ENCODE results near the gene RIT1. TPM values are rescaled to one million over a fixed set of nuclear protein-coding genes. Genes with fewer than 3 reads are reported as not detected.

Gene RIT1
- total and polyA plus RNA-seq, 11 donors, result 8.1 to 33.3 (median 20.0) TPM

GRCh38 chr1:155909894-155910293, 1.3 kb downstream of the RIT1 start:
- intact Hi-C loops (cut with DNase I), result loop anchor here in 6 of 10 donors (2.0 to 10.0 kb wide), 5 partner anchors 48 to 405 kb away; partner anchors contain the start of genes GON4L (in 2 of the 6) and SYT11 (in 1 of the 6)
- WGBS, 4 donors, result 73 to 79% (median 77%) methylated on average over 4 of the region's 4 CpGs
- no peak for TF ChIP-seq POLR2A (IDR thresholded peaks at IDR 0.05)
- no peak for TF ChIP-seq CTCF (IDR thresholded peaks at IDR 0.05)
- DNase-seq (no peak), ATAC-seq (peak in 3 of 4 donors; percentile 13 to 39 (median 14))
- peak overlapping the region in 10 of 12 donors; percentile 87 to 95 (median 93) for H3K27ac ChIP-seq
- H3K27me3 ChIP-seq, result no peaks in the 10 kb centered on the region
- H3K9me3 ChIP-seq, result no peaks in the 10 kb centered on the region
- peaks cover 3 to 85% (median 81%) of the 10 kb centered on the region in 9 donors for H3K36me3 ChIP-seq
- H3K4me3 ChIP-seq, result peak overlapping the region in 8 of 12 donors; percentile 67 to 97 (median 83)
- peaks cover 0 to 22% (median 10%) of the 10 kb centered on the region in 12 donors for H3K4me1 ChIP-seq

GRCh38 chr1:155904261-155904660, 6.9 kb downstream of the RIT1 start:
- ATAC-seq, result no peak

GRCh38 chr1:155900161-155900560, 11.0 kb downstream of the RIT1 start:
- no peaks in the 10 kb centered on the region for H3K9me3 ChIP-seq
- H3K36me3 ChIP-seq, result peaks cover 6 to 99% (median 91%) of the 10 kb centered on the region in 9 donors
- TF ChIP-seq POLR2A (IDR thresholded peaks at IDR 0.05), result no peak
- TF ChIP-seq CTCF (IDR thresholded peaks at IDR 0.05), result no peak
- H3K27me3 ChIP-seq, result no peaks in the 10 kb centered on the region
- WGBS, 4 donors, result 85 to 87% (median 86%) methylated on average over 4 of the region's 4 CpGs
- H3K4me1 ChIP-seq, result peaks cover 0 to 6% (median 0%) of the 10 kb centered on the region in 12 donors
- H3K4me3 ChIP-seq, result no peak overlapping the region
- intact Hi-C loops (cut with DNase I), result no loop called here
- no peak overlapping the region for H3K27ac ChIP-seq
- ATAC-seq (no peak), DNase-seq (no peak)

More at GRCh38 chr1:155904261-155904660, 6.9 kb downstream of the RIT1 start:
- no peak for DNase-seq
- Histone ChIP-seq H3K4me1 (peaks cover 0 to 4% (median 0%) of the 10 kb centered on the region in 12 donors), H3K36me3 (peaks cover 7 to 100% (median 99%) of the 10 kb centered on the region in 9 donors), H3K27ac (no peak overlapping the region), H3K4me3 (no peak overlapping the region), H3K27me3 (no peaks in the 10 kb centered on the region), H3K9me3 (no peaks in the 10 kb centered on the region)
- intact Hi-C loops (cut with DNase I), result no loop called here
- TF ChIP-seq POLR2A (IDR thresholded peaks at IDR 0.05) (no peak), CTCF (IDR thresholded peaks at IDR 0.05) (no peak)
- 92 to 96% (median 95%) methylated on average over 12 of the region's 12 CpGs for WGBS, 4 donors

GRCh38 chr1:155899683-155900082, 11.5 kb downstream of the RIT1 start:
- no peak overlapping the region for H3K27ac ChIP-seq
- ATAC-seq (no peak), DNase-seq (no peak)
- intact Hi-C loops (cut with DNase I), result loop anchor here in 1 of 10 donors (10.0 kb wide), 1 partner anchor 95 kb away; no protein-coding TSS in a partner anchor
- H3K4me1 ChIP-seq, result peaks cover 0 to 6% (median 0%) of the 10 kb centered on the region in 12 donors
- no peak for TF ChIP-seq POLR2A (IDR thresholded peaks at IDR 0.05)
- TF ChIP-seq CTCF (IDR thresholded peaks at IDR 0.05), result no peak
- 96 to 99% (median 97%) methylated on average over 2 of the region's 2 CpGs for WGBS, 4 donors
- no peak overlapping the region for H3K4me3 ChIP-seq
- peaks cover 4 to 94% (median 87%) of the 10 kb centered on the region in 9 donors for H3K36me3 ChIP-seq
- no peaks in the 10 kb centered on the region for H3K9me3 ChIP-seq
- no peaks in the 10 kb centered on the region for H3K27me3 ChIP-seq
